ENCODE measurements around the gene LIMS1.
"Not testable (repeated sequence)": the region's sequence is repeated elsewhere in the genome, so short reads cannot be mapped to it uniquely, and the experiment has no call there.

LIMS1 gene

DNA sequence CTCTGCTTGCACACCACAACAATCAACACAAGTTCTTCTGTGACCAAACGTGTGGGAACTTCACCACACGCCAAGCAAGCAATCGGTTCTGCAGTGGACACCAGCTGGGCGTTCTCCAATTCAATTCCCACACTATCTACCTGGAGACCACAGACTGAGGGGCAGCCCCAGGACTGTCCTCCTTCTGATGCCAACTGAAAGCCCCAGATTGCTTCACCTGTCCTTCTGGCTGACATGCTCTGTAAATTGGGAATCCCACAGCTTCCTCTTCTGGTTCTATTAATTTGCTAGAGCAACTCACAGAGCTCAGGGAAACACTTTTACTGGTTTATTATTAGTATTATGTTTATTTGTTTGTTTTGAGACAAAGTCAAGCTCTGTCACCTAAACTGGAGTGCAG lies 131.7 kb downstream of the LIMS1 start:
- not testable (repeated sequence) for H3K9me3 ChIP-seq (ENCODE audit: control insufficient read depth in 5 of 5, low read length in 5 of 5); H3K4me3 ChIP-seq (ENCODE audit: low read depth in 1 of 5, low read length in 5 of 5); H3K27me3 ChIP-seq (ENCODE audit: control insufficient read depth in 5 of 5, insufficient read depth in 4 of 5, low read length in 5 of 5); H3K9ac ChIP-seq (ENCODE audit: low read length in 5 of 5); H3K27ac ChIP-seq (ENCODE audit: low read depth, low read length); H3K36me3 ChIP-seq (ENCODE audit: control insufficient read depth in 5 of 5, insufficient read depth in 5 of 5, low read length in 5 of 5)
- H3K4me1 ChIP-seq (ENCODE audit: control insufficient read depth in 5 of 5, insufficient read depth in 5 of 5, low read length in 5 of 5): peaks cover 0 to 18% (median 7%) of the 10 kb centered on the region in 5 donors

GRCh38 chr2:108667140-108667539 lies 132.9 kb downstream of the LIMS1 start:
- not testable (repeated sequence) for H3K9ac ChIP-seq (ENCODE audit: low read length in 5 of 5); H3K27ac ChIP-seq (ENCODE audit: low read depth, low read length); H3K9me3 ChIP-seq (ENCODE audit: control insufficient read depth in 5 of 5, low read length in 5 of 5); H3K36me3 ChIP-seq (ENCODE audit: control insufficient read depth in 5 of 5, insufficient read depth in 5 of 5, low read length in 5 of 5); H3K27me3 ChIP-seq (ENCODE audit: control insufficient read depth in 5 of 5, insufficient read depth in 4 of 5, low read length in 5 of 5); H3K4me3 ChIP-seq (ENCODE audit: low read depth in 1 of 5, low read length in 5 of 5)
- peaks cover 0 to 18% (median 7%) of the 10 kb centered on the region in 5 donors for H3K4me1 ChIP-seq (ENCODE audit: control insufficient read depth in 5 of 5, insufficient read depth in 5 of 5, low read length in 5 of 5)

DNA sequence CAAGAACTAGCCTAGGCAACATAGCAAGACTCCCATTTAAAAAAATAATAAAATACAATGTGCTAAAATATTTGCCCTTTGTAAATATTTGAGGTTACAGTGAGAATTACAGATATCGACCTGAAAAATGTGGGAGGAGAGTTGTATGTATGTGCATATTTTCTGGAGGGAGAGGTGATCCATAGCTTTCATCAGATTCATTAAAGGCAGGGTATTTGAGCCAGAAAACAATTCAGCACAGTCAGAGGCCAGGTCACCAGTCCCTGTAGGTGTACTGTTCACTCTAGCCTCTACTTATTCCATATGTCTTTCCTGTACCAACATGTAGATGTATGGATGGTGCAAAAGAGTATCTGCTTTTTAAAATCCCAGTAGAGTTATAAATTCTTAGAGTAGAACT lies 136.0 kb downstream of the LIMS1 start:
- not testable (repeated sequence) for H3K4me1 ChIP-seq (ENCODE audit: control insufficient read depth in 5 of 5, insufficient read depth in 5 of 5, low read length in 5 of 5); H3K27me3 ChIP-seq (ENCODE audit: control insufficient read depth in 5 of 5, insufficient read depth in 4 of 5, low read length in 5 of 5); H3K9me3 ChIP-seq (ENCODE audit: control insufficient read depth in 5 of 5, low read length in 5 of 5)

GRCh38 chr2:108672200-108672805 lies 138.0 kb downstream of the LIMS1 start:
- not testable (repeated sequence) for H3K4me1 ChIP-seq (ENCODE audit: control insufficient read depth in 5 of 5, insufficient read depth in 5 of 5, low read length in 5 of 5); H3K9me3 ChIP-seq (ENCODE audit: control insufficient read depth in 5 of 5, low read length in 5 of 5); H3K27ac ChIP-seq (ENCODE audit: low read depth, low read length); H3K9ac ChIP-seq (ENCODE audit: low read length in 5 of 5); H3K27me3 ChIP-seq (ENCODE audit: control insufficient read depth in 5 of 5, insufficient read depth in 4 of 5, low read length in 5 of 5); H3K4me3 ChIP-seq (ENCODE audit: low read depth in 1 of 5, low read length in 5 of 5)
- peaks cover 6 to 15% (median 7%) of the 10 kb centered on the region in 5 donors for H3K36me3 ChIP-seq (ENCODE audit: control insufficient read depth in 5 of 5, insufficient read depth in 5 of 5, low read length in 5 of 5)

More for the DNA sequence above, 136.0 kb downstream of the LIMS1 start:
- H3K27ac ChIP-seq (ENCODE audit: low read depth, low read length); H3K36me3 ChIP-seq (ENCODE audit: control insufficient read depth in 5 of 5, insufficient read depth in 5 of 5, low read length in 5 of 5); H3K4me3 ChIP-seq (ENCODE audit: low read depth in 1 of 5, low read length in 5 of 5); H3K9ac ChIP-seq (ENCODE audit: low read length in 5 of 5): not testable (repeated sequence)

GRCh38 chr2:108676522-108676921 lies 142.3 kb downstream of the LIMS1 start:
- not testable (repeated sequence) for H3K27ac ChIP-seq (ENCODE audit: low read depth, low read length); H3K4me1 ChIP-seq (ENCODE audit: control insufficient read depth in 5 of 5, insufficient read depth in 5 of 5, low read length in 5 of 5); H3K9me3 ChIP-seq (ENCODE audit: control insufficient read depth in 5 of 5, low read length in 5 of 5); H3K4me3 ChIP-seq (ENCODE audit: low read depth in 1 of 5, low read length in 5 of 5); H3K9ac ChIP-seq (ENCODE audit: low read length in 5 of 5); H3K27me3 ChIP-seq (ENCODE audit: control insufficient read depth in 5 of 5, insufficient read depth in 4 of 5, low read length in 5 of 5)
- peaks cover 7 to 21% (median 13%) of the 10 kb centered on the region in 5 donors for H3K36me3 ChIP-seq (ENCODE audit: control insufficient read depth in 5 of 5, insufficient read depth in 5 of 5, low read length in 5 of 5)

GRCh38 chr2:108677239-108677744 lies 143.0 kb downstream of the LIMS1 start:
- not testable (repeated sequence) for H3K4me1 ChIP-seq (ENCODE audit: control insufficient read depth in 5 of 5, insufficient read depth in 5 of 5, low read length in 5 of 5); H3K27me3 ChIP-seq (ENCODE audit: control insufficient read depth in 5 of 5, insufficient read depth in 4 of 5, low read length in 5 of 5); H3K9ac ChIP-seq (ENCODE audit: low read length in 5 of 5); H3K9me3 ChIP-seq (ENCODE audit: control insufficient read depth in 5 of 5, low read length in 5 of 5); H3K27ac ChIP-seq (ENCODE audit: low read depth, low read length); H3K4me3 ChIP-seq (ENCODE audit: low read depth in 1 of 5, low read length in 5 of 5)
- peaks cover 7 to 27% (median 13%) of the 10 kb centered on the region in 5 donors for H3K36me3 ChIP-seq (ENCODE audit: control insufficient read depth in 5 of 5, insufficient read depth in 5 of 5, low read length in 5 of 5)

DNA sequence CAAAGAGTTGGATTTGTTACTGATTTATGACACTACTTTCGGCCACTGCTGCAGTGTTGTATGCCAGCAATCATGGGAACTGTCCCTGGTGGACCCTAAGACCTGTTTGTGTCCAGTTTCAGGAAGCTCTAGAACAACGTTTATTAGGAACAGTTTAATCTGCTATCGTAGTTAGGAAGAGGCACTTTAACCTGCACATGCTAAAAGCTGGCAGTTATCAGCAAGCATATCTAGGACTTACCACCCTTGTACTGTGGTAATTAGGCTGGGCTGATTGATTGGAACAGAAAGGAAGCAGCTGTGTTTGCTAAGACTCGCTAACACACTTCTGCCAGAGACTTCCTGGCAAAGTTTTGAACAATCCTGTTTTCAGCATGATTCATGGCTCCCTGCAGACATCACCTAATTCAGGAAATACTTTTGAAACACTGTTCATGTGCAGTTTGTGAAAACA lies 144.0 kb downstream of the LIMS1 start:
- H3K9ac ChIP-seq (ENCODE audit: low read length in 5 of 5); H3K4me1 ChIP-seq (ENCODE audit: control insufficient read depth in 5 of 5, insufficient read depth in 5 of 5, low read length in 5 of 5); H3K27me3 ChIP-seq (ENCODE audit: control insufficient read depth in 5 of 5, insufficient read depth in 4 of 5, low read length in 5 of 5); H3K9me3 ChIP-seq (ENCODE audit: control insufficient read depth in 5 of 5, low read length in 5 of 5); H3K27ac ChIP-seq (ENCODE audit: low read depth, low read length); H3K4me3 ChIP-seq (ENCODE audit: low read depth in 1 of 5, low read length in 5 of 5): not testable (repeated sequence)
- peaks cover 7 to 24% (median 11%) of the 10 kb centered on the region in 5 donors for H3K36me3 ChIP-seq (ENCODE audit: control insufficient read depth in 5 of 5, insufficient read depth in 5 of 5, low read length in 5 of 5)

- H3K4me3 ChIP-seq (ENCODE audit: low read depth in 1 of 5, low read length in 5 of 5); H3K9ac ChIP-seq (ENCODE audit: low read length in 5 of 5); H3K27ac ChIP-seq (ENCODE audit: low read depth, low read length); H3K4me1 ChIP-seq (ENCODE audit: control insufficient read depth in 5 of 5, insufficient read depth in 5 of 5, low read length in 5 of 5); H3K27me3 ChIP-seq (ENCODE audit: control insufficient read depth in 5 of 5, insufficient read depth in 4 of 5, low read length in 5 of 5); H3K9me3 ChIP-seq (ENCODE audit: control insufficient read depth in 5 of 5, low read length in 5 of 5): not testable (repeated sequence)
- peaks cover 7 to 39% (median 22%) of the 10 kb centered on the region in 5 donors for H3K36me3 ChIP-seq (ENCODE audit: control insufficient read depth in 5 of 5, insufficient read depth in 5 of 5, low read length in 5 of 5)
These were observed 146.5 kb downstream of the LIMS1 start for GRCh38 chr2:108680805-108681204.

- H3K27ac ChIP-seq (ENCODE audit: low read depth, low read length); H3K9me3 ChIP-seq (ENCODE audit: control insufficient read depth in 5 of 5, low read length in 5 of 5); H3K4me1 ChIP-seq (ENCODE audit: control insufficient read depth in 5 of 5, insufficient read depth in 5 of 5, low read length in 5 of 5); H3K9ac ChIP-seq (ENCODE audit: low read length in 5 of 5); H3K27me3 ChIP-seq (ENCODE audit: control insufficient read depth in 5 of 5, insufficient read depth in 4 of 5, low read length in 5 of 5); H3K4me3 ChIP-seq (ENCODE audit: low read depth in 1 of 5, low read length in 5 of 5): not testable (repeated sequence)
- H3K36me3 ChIP-seq (ENCODE audit: control insufficient read depth in 5 of 5, insufficient read depth in 5 of 5, low read length in 5 of 5): peaks cover 0 to 18% (median 8%) of the 10 kb centered on the region in 5 donors
These were observed 154.8 kb downstream of the LIMS1 start for GRCh38 chr2:108688818-108689756.

- not testable (repeated sequence) for H3K9me3 ChIP-seq (ENCODE audit: control insufficient read depth in 5 of 5, low read length in 5 of 5); H3K4me1 ChIP-seq (ENCODE audit: control insufficient read depth in 5 of 5, insufficient read depth in 5 of 5, low read length in 5 of 5); H3K9ac ChIP-seq (ENCODE audit: low read length in 5 of 5); H3K27ac ChIP-seq (ENCODE audit: low read depth, low read length); H3K4me3 ChIP-seq (ENCODE audit: low read depth in 1 of 5, low read length in 5 of 5); H3K27me3 ChIP-seq (ENCODE audit: control insufficient read depth in 5 of 5, insufficient read depth in 4 of 5, low read length in 5 of 5)
- peaks cover 0 to 11% (median 5%) of the 10 kb centered on the region in 5 donors for H3K36me3 ChIP-seq (ENCODE audit: control insufficient read depth in 5 of 5, insufficient read depth in 5 of 5, low read length in 5 of 5)
These were observed 155.7 kb downstream of the LIMS1 start for GRCh38 chr2:108690001-108690400.

Data from subcutaneous abdominal adipose tissue (tissue), 5 donors.